ENCODE data around the gene ZDHHC14. TPM values are rescaled to one million over a fixed set of nuclear protein-coding genes. Genes with fewer than 3 reads are reported as not detected.

The ZDHHC14 gene
- total and polyA plus RNA-seq, 2 experiments from 2014 or later: 3.0 to 7.4 TPM

DNA sequence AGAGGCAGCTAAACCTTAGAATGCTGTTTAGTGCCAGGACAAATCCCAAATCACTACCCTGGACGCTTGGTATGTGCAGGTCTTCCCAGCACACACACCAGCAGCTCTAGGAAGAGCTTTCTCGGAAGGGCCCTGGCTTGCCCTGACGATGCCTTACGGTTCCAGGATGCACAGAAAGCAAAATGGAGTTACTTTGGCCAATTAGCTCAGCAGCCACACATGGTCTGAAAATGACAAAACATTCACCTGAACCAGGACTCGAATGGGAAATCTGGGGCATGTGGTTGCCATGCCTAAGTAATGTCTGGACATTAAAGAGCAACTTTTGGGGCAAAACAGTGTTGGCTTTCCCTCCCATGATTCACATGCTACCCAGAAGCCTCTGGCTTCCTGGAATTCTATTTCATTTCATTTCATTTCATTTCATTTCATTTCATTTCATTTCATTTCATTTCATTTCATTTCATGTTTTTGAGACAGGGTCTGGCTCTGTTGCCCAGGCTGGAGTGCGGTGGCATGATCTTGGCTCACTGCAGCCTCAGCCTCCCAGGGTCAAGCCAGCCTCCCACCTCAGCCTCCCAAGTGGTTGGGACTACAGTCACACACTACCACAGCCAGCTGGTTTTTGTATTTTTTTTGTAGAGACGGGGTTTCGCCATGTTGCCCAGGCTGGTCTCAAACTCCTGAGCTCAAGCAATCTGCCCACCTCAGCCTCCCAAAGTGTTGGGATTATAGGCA is 153.3 kb downstream of the ZDHHC14 start:
- Histone ChIP-seq H3K4me2 (peak overlapping the region; percentile 31; the same call in 1 of the 2 replicates), H3F3A (replicated peaks; ENCODE audit: low read depth) (no peaks in the 10 kb centered on the region), H2AFZ (no peak overlapping the region), H3K9me2 (ENCODE audit: insufficient read depth) (peaks cover 5% of the 10 kb centered on the region), H3K4me1 (ENCODE audit: insufficient read depth) (peaks cover 60% of the 10 kb centered on the region), H4K20me1 (replicated peaks; ENCODE audit: insufficient read depth) (no peaks in the 10 kb centered on the region), H3K27ac (ENCODE audit: low read depth) (no peak overlapping the region), H3K27me3 (ENCODE audit: insufficient read depth) (no peaks in the 10 kb centered on the region), H3K4me3 (no peak overlapping the region), H3K36me3 (ENCODE audit: insufficient read depth) (no peaks in the 10 kb centered on the region), H3K79me2 (replicated peaks; ENCODE audit: insufficient read depth) (no peaks in the 10 kb centered on the region)
- no peak for ATAC-seq
- Mint-ChIP-seq H3K4me3 (no peak overlapping the region), H3K27ac (no peak overlapping the region), H3K4me1 (peaks cover 53% of the 10 kb centered on the region), H3K27me3 (ENCODE audit: insufficient read depth, low read depth, poor library complexity) (peaks cover 10% of the 10 kb centered on the region), H3K36me3 (ENCODE audit: low read depth) (0 out of 3 replicates have a peak, but pooled peaks cover 3% of the 10 kb centered on the region), H3K9me3 (no peaks in the 10 kb centered on the region; the same call in 2 of the 3 replicates)
- TF ChIP-seq CREB1 (CRISPR knock-in tag; IDR thresholded peaks at IDR 0.05; ENCODE audit: low read depth) (no peak), STAT1 (IDR thresholded peaks at IDR 0.05; ENCODE audit: unreplicated experiment) (no peak), POLR2AphosphoS5 (IDR thresholded peaks at IDR 0.05; ENCODE audit: low read depth) (no peak), JUNB (IDR thresholded peaks at IDR 0.05; ENCODE audit: unreplicated experiment) (no peak), ZNF331 (CRISPR knock-in tag; IDR thresholded peaks at IDR 0.05; ENCODE audit: low read depth) (no peak), ZNF114 (CRISPR knock-in tag; IDR thresholded peaks at IDR 0.05) (no peak), EZH2 (IDR thresholded peaks at IDR 0.05; ENCODE audit: low read depth, unreplicated experiment) (no peak), EZH2phosphoT487 (IDR thresholded peaks at IDR 0.05; ENCODE audit: unreplicated experiment) (no peak), NANOG (IDR thresholded peaks at IDR 0.05; ENCODE audit: borderline replicate concordance) (no peak)
- TF ChIP-seq, protein P1, sequence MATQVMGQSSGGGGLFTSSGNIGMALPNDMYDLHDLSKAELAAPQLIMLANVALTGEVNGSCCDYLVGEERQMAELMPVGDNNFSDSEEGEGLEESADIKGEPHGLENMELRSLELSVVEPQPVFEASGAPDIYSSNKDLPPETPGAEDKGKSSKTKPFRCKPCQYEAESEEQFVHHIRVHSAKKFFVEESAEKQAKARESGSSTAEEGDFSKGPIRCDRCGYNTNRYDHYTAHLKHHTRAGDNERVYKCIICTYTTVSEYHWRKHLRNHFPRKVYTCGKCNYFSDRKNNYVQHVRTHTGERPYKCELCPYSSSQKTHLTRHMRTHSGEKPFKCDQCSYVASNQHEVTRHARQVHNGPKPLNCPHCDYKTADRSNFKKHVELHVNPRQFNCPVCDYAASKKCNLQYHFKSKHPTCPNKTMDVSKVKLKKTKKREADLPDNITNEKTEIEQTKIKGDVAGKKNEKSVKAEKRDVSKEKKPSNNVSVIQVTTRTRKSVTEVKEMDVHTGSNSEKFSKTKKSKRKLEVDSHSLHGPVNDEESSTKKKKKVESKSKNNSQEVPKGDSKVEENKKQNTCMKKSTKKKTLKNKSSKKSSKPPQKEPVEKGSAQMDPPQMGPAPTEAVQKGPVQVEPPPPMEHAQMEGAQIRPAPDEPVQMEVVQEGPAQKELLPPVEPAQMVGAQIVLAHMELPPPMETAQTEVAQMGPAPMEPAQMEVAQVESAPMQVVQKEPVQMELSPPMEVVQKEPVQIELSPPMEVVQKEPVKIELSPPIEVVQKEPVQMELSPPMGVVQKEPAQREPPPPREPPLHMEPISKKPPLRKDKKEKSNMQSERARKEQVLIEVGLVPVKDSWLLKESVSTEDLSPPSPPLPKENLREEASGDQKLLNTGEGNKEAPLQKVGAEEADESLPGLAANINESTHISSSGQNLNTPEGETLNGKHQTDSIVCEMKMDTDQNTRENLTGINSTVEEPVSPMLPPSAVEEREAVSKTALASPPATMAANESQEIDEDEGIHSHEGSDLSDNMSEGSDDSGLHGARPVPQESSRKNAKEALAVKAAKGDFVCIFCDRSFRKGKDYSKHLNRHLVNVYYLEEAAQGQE (IDR thresholded peaks at IDR 0.05; ENCODE audit: unreplicated experiment): no peak
- TF ChIP-seq, protein P2, sequence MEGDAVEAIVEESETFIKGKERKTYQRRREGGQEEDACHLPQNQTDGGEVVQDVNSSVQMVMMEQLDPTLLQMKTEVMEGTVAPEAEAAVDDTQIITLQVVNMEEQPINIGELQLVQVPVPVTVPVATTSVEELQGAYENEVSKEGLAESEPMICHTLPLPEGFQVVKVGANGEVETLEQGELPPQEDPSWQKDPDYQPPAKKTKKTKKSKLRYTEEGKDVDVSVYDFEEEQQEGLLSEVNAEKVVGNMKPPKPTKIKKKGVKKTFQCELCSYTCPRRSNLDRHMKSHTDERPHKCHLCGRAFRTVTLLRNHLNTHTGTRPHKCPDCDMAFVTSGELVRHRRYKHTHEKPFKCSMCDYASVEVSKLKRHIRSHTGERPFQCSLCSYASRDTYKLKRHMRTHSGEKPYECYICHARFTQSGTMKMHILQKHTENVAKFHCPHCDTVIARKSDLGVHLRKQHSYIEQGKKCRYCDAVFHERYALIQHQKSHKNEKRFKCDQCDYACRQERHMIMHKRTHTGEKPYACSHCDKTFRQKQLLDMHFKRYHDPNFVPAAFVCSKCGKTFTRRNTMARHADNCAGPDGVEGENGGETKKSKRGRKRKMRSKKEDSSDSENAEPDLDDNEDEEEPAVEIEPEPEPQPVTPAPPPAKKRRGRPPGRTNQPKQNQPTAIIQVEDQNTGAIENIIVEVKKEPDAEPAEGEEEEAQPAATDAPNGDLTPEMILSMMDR (conservative IDR thresholded peaks at IDR 0.05; ENCODE audit: low read depth in 2 of 2): no peak
- TF ChIP-seq, protein P3, sequence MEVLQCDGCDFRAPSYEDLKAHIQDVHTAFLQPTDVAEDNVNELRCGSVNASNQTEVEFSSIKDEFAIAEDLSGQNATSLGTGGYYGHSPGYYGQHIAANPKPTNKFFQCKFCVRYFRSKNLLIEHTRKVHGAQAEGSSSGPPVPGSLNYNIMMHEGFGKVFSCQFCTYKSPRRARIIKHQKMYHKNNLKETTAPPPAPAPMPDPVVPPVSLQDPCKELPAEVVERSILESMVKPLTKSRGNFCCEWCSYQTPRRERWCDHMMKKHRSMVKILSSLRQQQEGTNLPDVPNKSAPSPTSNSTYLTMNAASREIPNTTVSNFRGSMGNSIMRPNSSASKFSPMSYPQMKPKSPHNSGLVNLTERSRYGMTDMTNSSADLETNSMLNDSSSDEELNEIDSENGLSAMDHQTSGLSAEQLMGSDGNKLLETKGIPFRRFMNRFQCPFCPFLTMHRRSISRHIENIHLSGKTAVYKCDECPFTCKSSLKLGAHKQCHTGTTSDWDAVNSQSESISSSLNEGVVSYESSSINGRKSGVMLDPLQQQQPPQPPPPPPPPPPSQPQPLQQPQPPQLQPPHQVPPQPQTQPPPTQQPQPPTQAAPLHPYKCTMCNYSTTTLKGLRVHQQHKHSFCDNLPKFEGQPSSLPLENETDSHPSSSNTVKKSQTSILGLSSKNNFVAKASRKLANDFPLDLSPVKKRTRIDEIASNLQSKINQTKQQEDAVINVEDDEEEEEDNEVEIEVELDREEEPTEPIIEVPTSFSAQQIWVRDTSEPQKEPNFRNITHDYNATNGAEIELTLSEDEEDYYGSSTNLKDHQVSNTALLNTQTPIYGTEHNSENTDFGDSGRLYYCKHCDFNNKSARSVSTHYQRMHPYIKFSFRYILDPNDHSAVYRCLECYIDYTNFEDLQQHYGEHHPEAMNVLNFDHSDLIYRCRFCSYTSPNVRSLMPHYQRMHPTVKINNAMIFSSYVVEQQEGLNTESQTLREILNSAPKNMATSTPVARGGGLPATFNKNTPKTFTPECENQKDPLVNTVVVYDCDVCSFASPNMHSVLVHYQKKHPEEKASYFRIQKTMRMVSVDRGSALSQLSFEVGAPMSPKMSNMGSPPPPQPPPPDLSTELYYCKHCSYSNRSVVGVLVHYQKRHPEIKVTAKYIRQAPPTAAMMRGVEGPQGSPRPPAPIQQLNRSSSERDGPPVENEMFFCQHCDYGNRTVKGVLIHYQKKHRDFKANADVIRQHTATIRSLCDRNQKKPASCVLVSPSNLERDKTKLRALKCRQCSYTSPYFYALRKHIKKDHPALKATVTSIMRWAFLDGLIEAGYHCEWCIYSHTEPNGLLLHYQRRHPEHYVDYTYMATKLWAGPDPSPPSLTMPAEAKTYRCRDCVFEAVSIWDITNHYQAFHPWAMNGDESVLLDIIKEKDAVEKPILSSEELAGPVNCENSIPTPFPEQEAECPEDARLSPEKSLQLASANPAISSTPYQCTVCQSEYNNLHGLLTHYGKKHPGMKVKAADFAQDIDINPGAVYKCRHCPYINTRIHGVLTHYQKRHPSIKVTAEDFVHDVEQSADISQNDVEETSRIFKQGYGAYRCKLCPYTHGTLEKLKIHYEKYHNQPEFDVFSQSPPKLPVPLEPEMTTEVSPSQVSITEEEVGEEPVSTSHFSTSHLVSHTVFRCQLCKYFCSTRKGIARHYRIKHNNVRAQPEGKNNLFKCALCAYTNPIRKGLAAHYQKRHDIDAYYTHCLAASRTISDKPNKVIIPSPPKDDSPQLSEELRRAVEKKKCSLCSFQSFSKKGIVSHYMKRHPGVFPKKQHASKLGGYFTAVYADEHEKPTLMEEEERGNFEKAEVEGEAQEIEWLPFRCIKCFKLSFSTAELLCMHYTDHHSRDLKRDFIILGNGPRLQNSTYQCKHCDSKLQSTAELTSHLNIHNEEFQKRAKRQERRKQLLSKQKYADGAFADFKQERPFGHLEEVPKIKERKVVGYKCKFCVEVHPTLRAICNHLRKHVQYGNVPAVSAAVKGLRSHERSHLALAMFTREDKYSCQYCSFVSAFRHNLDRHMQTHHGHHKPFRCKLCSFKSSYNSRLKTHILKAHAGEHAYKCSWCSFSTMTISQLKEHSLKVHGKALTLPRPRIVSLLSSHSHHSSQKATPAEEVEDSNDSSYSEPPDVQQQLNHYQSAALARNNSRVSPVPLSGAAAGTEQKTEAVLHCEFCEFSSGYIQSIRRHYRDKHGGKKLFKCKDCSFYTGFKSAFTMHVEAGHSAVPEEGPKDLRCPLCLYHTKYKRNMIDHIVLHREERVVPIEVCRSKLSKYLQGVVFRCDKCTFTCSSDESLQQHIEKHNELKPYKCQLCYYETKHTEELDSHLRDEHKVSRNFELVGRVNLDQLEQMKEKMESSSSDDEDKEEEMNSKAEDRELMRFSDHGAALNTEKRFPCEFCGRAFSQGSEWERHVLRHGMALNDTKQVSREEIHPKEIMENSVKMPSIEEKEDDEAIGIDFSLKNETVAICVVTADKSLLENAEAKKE (CRISPR knock-in tag; IDR thresholded peaks at IDR 0.05): no peak
- TF ChIP-seq, protein P4, sequence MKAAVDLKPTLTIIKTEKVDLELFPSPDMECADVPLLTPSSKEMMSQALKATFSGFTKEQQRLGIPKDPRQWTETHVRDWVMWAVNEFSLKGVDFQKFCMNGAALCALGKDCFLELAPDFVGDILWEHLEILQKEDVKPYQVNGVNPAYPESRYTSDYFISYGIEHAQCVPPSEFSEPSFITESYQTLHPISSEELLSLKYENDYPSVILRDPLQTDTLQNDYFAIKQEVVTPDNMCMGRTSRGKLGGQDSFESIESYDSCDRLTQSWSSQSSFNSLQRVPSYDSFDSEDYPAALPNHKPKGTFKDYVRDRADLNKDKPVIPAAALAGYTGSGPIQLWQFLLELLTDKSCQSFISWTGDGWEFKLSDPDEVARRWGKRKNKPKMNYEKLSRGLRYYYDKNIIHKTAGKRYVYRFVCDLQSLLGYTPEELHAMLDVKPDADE (IDR thresholded peaks at IDR 0.05): no peak
- DNase-seq (ENCODE audit: low spot score): no peak
